GM12801 (cell line): ENCODE measurements around the gene ACKR2.

Experiments
- CTCF ChIP-seq: IDR thresholded peaks from one replicate; pipeline ENCODE4 v1.5.1; 2011; ENCODE audit warnings: control low read depth; ENCODE audit not compliant: insufficient read length; ENCODE audit errors: extremely low read depth

ACKR2 gene

GRCh38 chr3:42790714-42791229 is 18.5 kb upstream of the ACKR2 start:
- no peak for TF ChIP-seq CTCF

- TF ChIP-seq CTCF: no peak
These were observed 13.5 kb upstream of the ACKR2 start for GRCh38 chr3:42795621-42796181.

GRCh38 chr3:42796332-42796885 is 12.8 kb upstream of the ACKR2 start:
- TF ChIP-seq CTCF: no peak

- TF ChIP-seq CTCF: no peak
These were observed 9.9 kb upstream of the ACKR2 start for GRCh38 chr3:42799376-42799775.

- no peak for TF ChIP-seq CTCF
These were observed 9.0 kb upstream of the ACKR2 start for GRCh38 chr3:42800251-42800650.

GRCh38 chr3:42801048-42801620 is 8.1 kb upstream of the ACKR2 start:
- no peak for TF ChIP-seq CTCF

- no peak for TF ChIP-seq CTCF
These were observed 7.5 kb upstream of the ACKR2 start for GRCh38 chr3:42801784-42802183.
